Uterus (tissue), 2 donors: ENCODE measurements around the gene DDX20.

ENCODE experiments used
- POLR2A ChIP-seq, 2 donors: fragments of 450-650 bp; IDR thresholded peaks; one replicate each; pipeline ENCODE4 v1.6.1; 2016; ENCODE audit warnings: antibody characterized with exemption in 2 of 2, mild to moderate bottlenecking in 1 of 2, moderate library complexity in 1 of 2
- TF ChIP-seq, protein P1 (sequence below), 4 experiments: fragments of 200-600 bp in 2 of 4; fragments of 450-650 bp in 2 of 4; sonication (generic) in 2 of 4; IDR thresholded peaks; one replicate each; pipeline ENCODE4 v1.5.1; 2016 to 2019; ENCODE audit warnings: antibody characterized with exemption in 4 of 4, mild to moderate bottlenecking in 2 of 4, moderate library complexity in 1 of 4

- TF ChIP-seq, protein P1, sequence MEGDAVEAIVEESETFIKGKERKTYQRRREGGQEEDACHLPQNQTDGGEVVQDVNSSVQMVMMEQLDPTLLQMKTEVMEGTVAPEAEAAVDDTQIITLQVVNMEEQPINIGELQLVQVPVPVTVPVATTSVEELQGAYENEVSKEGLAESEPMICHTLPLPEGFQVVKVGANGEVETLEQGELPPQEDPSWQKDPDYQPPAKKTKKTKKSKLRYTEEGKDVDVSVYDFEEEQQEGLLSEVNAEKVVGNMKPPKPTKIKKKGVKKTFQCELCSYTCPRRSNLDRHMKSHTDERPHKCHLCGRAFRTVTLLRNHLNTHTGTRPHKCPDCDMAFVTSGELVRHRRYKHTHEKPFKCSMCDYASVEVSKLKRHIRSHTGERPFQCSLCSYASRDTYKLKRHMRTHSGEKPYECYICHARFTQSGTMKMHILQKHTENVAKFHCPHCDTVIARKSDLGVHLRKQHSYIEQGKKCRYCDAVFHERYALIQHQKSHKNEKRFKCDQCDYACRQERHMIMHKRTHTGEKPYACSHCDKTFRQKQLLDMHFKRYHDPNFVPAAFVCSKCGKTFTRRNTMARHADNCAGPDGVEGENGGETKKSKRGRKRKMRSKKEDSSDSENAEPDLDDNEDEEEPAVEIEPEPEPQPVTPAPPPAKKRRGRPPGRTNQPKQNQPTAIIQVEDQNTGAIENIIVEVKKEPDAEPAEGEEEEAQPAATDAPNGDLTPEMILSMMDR (IDR thresholded peaks at IDR 0.05) = no peak
- TF ChIP-seq POLR2A (IDR thresholded peaks at IDR 0.05) = no peak
Measured at GRCh38 chr1:111734426-111734825, 21.3 kb upstream of the DDX20 start.
